ENCODE measurements around the gene SYNE2. TPM values are rescaled to one million over a fixed set of nuclear protein-coding genes. Genes with fewer than 3 reads are reported as not detected.
A peak's percentile ranks its signal among the peaks of the same experiment; 100 is the strongest.
"Not testable (repeated sequence)": the region's sequence is repeated elsewhere in the genome, so short reads cannot be mapped to it uniquely, and the experiment has no call there.

Gene SYNE2
- total RNA-seq, 2 donors from 2014 or later = 104 to 390 TPM

GRCh38 chr14:64114796-64115195 lies 262.0 kb downstream of the SYNE2 start:
- WGBS = 93% methylated on average over 7 of the region's 7 CpGs

GRCh38 chr14:64115401-64115800 lies 262.6 kb downstream of the SYNE2 start:
- TF ChIP-seq CTCF (IDR thresholded peaks at IDR 0.05) (no peak), POLR2AphosphoS5 (IDR thresholded peaks at IDR 0.05) (no peak), POLR2A (IDR thresholded peaks at IDR 0.05) (no peak)
- WGBS = 94% methylated on average over 6 of the region's 6 CpGs
- intact Hi-C loops (cut with DNase I) = no loop called here
- Histone ChIP-seq H3K27me3 (replicated peaks; ENCODE audit: insufficient read depth) (no peaks in the 10 kb centered on the region), H3K9me3 (no peaks in the 10 kb centered on the region), H3K4me3 (no peak overlapping the region), H3K27ac (no peak overlapping the region), H3K4me1 (replicated peaks) (no peaks in the 10 kb centered on the region), H3K36me3 (no peaks in the 10 kb centered on the region)
- no peak for DNase-seq (ENCODE audit: low spot score)

More at GRCh38 chr14:64114796-64115195, 262.0 kb downstream of the SYNE2 start:
- Histone ChIP-seq H3K4me1 (replicated peaks) (no peaks in the 10 kb centered on the region), H3K9me3 (no peaks in the 10 kb centered on the region), H3K36me3 (no peaks in the 10 kb centered on the region), H3K27me3 (replicated peaks; ENCODE audit: insufficient read depth) (no peaks in the 10 kb centered on the region), H3K27ac (no peak overlapping the region), H3K4me3 (no peak overlapping the region)
- no peak for DNase-seq (ENCODE audit: low spot score)
- TF ChIP-seq CTCF (IDR thresholded peaks at IDR 0.05) (no peak), POLR2AphosphoS5 (IDR thresholded peaks at IDR 0.05) (no peak), POLR2A (IDR thresholded peaks at IDR 0.05) (no peak)
- intact Hi-C loops (cut with DNase I) = no loop called here

GRCh38 chr14:64117671-64118402 lies 265.0 kb downstream of the SYNE2 start:
- WGBS = 55% methylated on average over 11 of the region's 11 CpGs
- TF ChIP-seq POLR2AphosphoS5 (IDR thresholded peaks at IDR 0.05) = peak; percentile 13
- no peak for TF ChIP-seq CTCF (IDR thresholded peaks at IDR 0.05)
- no peaks in the 10 kb centered on the region for H3K9me3 ChIP-seq
- no peak overlapping the region for H3K27ac ChIP-seq
- H3K27me3 ChIP-seq (replicated peaks; ENCODE audit: insufficient read depth) = no peaks in the 10 kb centered on the region
- no peaks in the 10 kb centered on the region for H3K36me3 ChIP-seq
- DNase-seq (ENCODE audit: low spot score) = peak; percentile 38
- intact Hi-C loops (cut with DNase I) = no loop called here
- peaks cover 5% of the 10 kb centered on the region for H3K4me1 ChIP-seq (replicated peaks)
- no peak overlapping the region for H3K4me3 ChIP-seq

- intact Hi-C loops (cut with DNase I); H3K27me3 ChIP-seq (replicated peaks; ENCODE audit: insufficient read depth); H3K4me3 ChIP-seq; H3K4me1 ChIP-seq (replicated peaks); H3K36me3 ChIP-seq; DNase-seq (ENCODE audit: low spot score); H3K27ac ChIP-seq; H3K9me3 ChIP-seq: not testable (repeated sequence)
- 89% methylated on average over 7 of the region's 7 CpGs for WGBS
Measured at GRCh38 chr14:64118403-64118742, 265.6 kb downstream of the SYNE2 start.

- H3K4me1 ChIP-seq (replicated peaks) = peaks cover 5% of the 10 kb centered on the region
- no peaks in the 10 kb centered on the region for H3K36me3 ChIP-seq
- DNase-seq (ENCODE audit: low spot score) = no peak
Measured at GRCh38 chr14:64118892-64119291, 266.1 kb downstream of the SYNE2 start.

More at GRCh38 chr14:64118892-64119291, 266.1 kb downstream of the SYNE2 start:
- no peaks in the 10 kb centered on the region for H3K9me3 ChIP-seq
- no peaks in the 10 kb centered on the region for H3K27me3 ChIP-seq (replicated peaks; ENCODE audit: insufficient read depth)
- TF ChIP-seq POLR2A (IDR thresholded peaks at IDR 0.05) = no peak
- peak; percentile 50 for TF ChIP-seq POLR2AphosphoS5 (IDR thresholded peaks at IDR 0.05)
- no peak for TF ChIP-seq CTCF (IDR thresholded peaks at IDR 0.05)
- H3K27ac ChIP-seq = no peak overlapping the region
- WGBS = 64% methylated on average over 2 of the region's 2 CpGs
- intact Hi-C loops (cut with DNase I) = no loop called here
- no peak overlapping the region for H3K4me3 ChIP-seq

All from prostate gland (tissue), 2 donors.